Memory B cell (primary cell): ENCODE measurements around the gene NDUFA7.
"Not testable (repeated sequence)": the region's sequence is repeated elsewhere in the genome, so short reads cannot be mapped to it uniquely, and the experiment has no call there.

Source experiments
- ATAC-seq: fragments of 150-1000 bp; cut with Tn5 transposase; 2 replicates; pipeline ENCODE4 v1.10.0; 2021; ENCODE audit warnings: low read depth, mild to moderate bottlenecking, moderate library complexity
- DNase-seq, 2 donors: peaks; one replicate each; pipeline ENCODE4 v3.0.0; 2022; ENCODE audit warnings: low spot score in 2 of 2
- H3K27ac Mint-ChIP-seq: one replicate; pipeline ENCODE4 v1.8.0; 2022; ENCODE audit warnings: mild to moderate bottlenecking, moderate library complexity, mixed read lengths
- H3K27me3 Mint-ChIP-seq: one replicate; pipeline ENCODE4 v1.8.0; 2022; ENCODE audit warnings: mixed read lengths
- H3K36me3 Mint-ChIP-seq: one replicate; pipeline ENCODE4 v1.8.0; 2022; ENCODE audit warnings: mild to moderate bottlenecking, mixed read lengths
- H3K4me1 Mint-ChIP-seq: one replicate; pipeline ENCODE4 v1.8.0; 2022; ENCODE audit warnings: mixed read lengths
- H3K4me3 Mint-ChIP-seq: one replicate; pipeline ENCODE4 v1.8.0; 2022; ENCODE audit warnings: mild to moderate bottlenecking, moderate library complexity, mixed read lengths
- H3K9me3 Mint-ChIP-seq: one replicate; pipeline ENCODE4 v1.8.0; 2022; ENCODE audit warnings: mixed read lengths

NDUFA7 gene

DNA sequence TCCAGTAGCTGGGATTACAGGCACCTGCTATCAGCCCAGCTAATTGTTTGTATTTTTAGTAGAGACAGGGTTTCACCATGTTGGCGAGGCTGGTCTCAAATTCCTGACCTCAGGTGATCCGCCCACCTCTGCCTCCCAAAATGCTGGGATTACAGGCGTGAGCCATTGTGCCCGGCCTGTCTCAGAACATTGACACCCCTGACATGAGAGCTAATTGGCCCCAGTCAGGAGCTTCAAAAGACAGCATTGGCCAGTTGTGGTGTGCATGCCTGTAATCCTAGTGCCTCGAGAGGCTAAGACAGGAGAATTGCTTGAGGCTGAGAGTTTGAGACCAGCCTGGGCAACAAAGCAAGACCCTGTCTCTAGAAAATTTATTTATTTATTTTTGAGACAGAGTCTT lies 31.7 kb upstream of the NDUFA7 start:
- peaks cover 13% of the 10 kb centered on the region for H3K27me3 Mint-ChIP-seq
- not testable (repeated sequence) for DNase-seq, H3K4me1 Mint-ChIP-seq, H3K4me3 Mint-ChIP-seq, ATAC-seq, H3K36me3 Mint-ChIP-seq, H3K27ac Mint-ChIP-seq, H3K9me3 Mint-ChIP-seq

GRCh38 chr19:8352134-8352827 lies 31.1 kb upstream of the NDUFA7 start:
- Mint-ChIP-seq H3K27me3 (peaks cover 13% of the 10 kb centered on the region), H3K36me3 (peaks cover 3% of the 10 kb centered on the region), H3K4me3 (no peak overlapping the region), H3K9me3 (peaks cover 3% of the 10 kb centered on the region), H3K27ac (no peak overlapping the region), H3K4me1 (peaks cover 4% of the 10 kb centered on the region)
- DNase-seq (no peak), ATAC-seq (no peak)

DNA sequence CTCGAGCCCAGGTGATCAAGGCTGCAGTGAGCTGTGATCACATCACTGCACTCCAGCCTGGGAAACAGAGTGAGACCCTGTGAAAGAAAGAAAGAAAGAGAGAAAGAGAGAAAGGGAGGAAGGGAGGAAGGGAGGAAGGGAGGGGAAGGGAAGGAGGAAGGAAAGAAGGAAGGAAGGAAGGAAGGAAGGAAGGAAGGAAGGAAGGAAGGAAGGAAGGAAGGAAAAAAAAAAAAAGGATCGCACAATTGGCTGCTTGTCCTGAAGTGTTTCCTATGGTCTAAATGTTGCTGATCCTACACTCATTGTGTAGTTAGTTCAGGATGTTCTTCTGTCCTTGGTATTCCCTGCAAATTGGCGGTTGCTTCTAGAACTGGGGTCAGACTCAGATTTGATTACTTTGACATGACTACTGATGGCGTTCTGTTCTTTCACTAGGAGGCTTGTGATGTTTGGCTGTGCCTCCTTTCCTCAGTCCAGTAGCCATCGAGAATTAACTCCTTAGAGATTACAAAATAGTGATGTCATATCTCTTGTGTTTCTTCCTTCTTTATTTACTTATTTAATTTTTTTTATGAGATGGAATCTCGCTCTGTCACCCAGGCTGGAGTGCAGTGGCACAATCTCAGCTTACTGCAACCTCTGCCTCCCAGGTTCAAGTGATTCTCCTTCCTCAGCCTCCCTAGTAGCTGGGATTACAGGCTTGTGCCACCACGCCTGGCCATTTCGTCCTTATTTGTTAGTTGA lies 28.6 kb upstream of the NDUFA7 start:
- H3K9me3 Mint-ChIP-seq, H3K36me3 Mint-ChIP-seq, DNase-seq, ATAC-seq, H3K27ac Mint-ChIP-seq, H3K4me1 Mint-ChIP-seq, H3K4me3 Mint-ChIP-seq: not testable (repeated sequence)
- peaks cover 12% of the 10 kb centered on the region for H3K27me3 Mint-ChIP-seq

- H3K27ac Mint-ChIP-seq: no peak overlapping the region
- DNase-seq: no peak
- peak overlapping the region; percentile 58 for H3K4me3 Mint-ChIP-seq
- no peak for ATAC-seq
- no peaks in the 10 kb centered on the region for H3K36me3 Mint-ChIP-seq
- H3K4me1 Mint-ChIP-seq: peaks cover 9% of the 10 kb centered on the region
- peaks cover 14% of the 10 kb centered on the region for H3K27me3 Mint-ChIP-seq
- no peaks in the 10 kb centered on the region for H3K9me3 Mint-ChIP-seq
Observed at GRCh38 chr19:8343483-8343844, 22.3 kb upstream of the NDUFA7 start.

- peak; percentile 99 for ATAC-seq
- H3K36me3 Mint-ChIP-seq: no peaks in the 10 kb centered on the region
- peak; percentile 57 to 68 for DNase-seq
- no peak within 1 kb of the TSS for H3K27ac Mint-ChIP-seq
- no peaks in the 10 kb centered on the region for H3K9me3 Mint-ChIP-seq
- H3K27me3 Mint-ChIP-seq: peaks cover 14% of the 10 kb centered on the region
- peak within 1 kb of the TSS; percentile 58 for H3K4me3 Mint-ChIP-seq
- H3K4me1 Mint-ChIP-seq: peaks cover 9% of the 10 kb centered on the region
Observed at GRCh38 chr19:8342684-8343482, 21.7 kb upstream of the NDUFA7 start, which contains the start of gene KANK3. Gene KANK3, minus strand, starts transcription at chr19:8343262. Its CDS starts 5,434 bp downstream, at chr19:8337828.

DNA sequence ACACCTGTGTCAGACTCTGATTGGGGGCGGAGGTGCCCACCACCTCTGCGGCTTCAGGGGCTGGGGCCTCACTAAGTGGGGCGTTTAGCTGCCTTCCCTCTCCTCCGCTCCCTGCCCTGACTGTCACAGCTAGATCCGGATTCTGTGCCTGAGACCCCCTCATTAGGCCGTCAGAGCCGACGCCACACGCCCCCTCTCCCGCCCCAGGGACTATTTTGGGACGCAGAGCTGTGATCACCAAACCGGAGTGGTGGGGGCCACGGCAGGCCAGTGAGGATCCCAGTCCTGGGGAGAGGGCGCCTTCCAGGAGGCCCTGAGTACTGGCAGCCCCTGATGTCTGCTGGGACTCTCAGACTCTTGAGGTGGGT lies 21.1 kb upstream of the NDUFA7 start:
- Mint-ChIP-seq H3K4me3 (no peak overlapping the region), H3K9me3 (no peaks in the 10 kb centered on the region), H3K36me3 (no peaks in the 10 kb centered on the region), H3K27me3 (peaks cover 18% of the 10 kb centered on the region), H3K27ac (no peak overlapping the region), H3K4me1 (peaks cover 9% of the 10 kb centered on the region)
- DNase-seq (no peak), ATAC-seq (no peak)

DNA sequence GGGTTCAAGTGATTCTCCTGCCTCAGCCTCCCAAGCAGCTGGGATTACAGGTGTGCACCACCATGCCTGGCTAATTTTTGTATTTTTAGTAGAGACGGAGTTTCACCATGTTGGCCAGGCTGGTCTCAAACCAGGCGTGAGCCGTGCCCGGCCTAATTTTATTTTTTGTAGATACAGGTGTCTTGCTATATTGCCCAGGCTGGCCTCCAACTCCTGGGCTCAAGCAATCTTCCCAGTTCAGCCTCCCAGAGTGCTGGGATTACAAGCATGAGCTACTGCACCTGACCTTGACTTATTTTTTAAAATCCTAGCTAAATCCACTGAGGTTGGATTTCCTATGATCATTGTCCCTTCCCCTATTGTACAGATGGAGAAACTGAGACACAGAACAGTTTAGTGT lies 20.3 kb upstream of the NDUFA7 start:
- H3K4me3 Mint-ChIP-seq, DNase-seq, H3K4me1 Mint-ChIP-seq, ATAC-seq, H3K27ac Mint-ChIP-seq, H3K36me3 Mint-ChIP-seq, H3K9me3 Mint-ChIP-seq: not testable (repeated sequence)
- H3K27me3 Mint-ChIP-seq: peaks cover 19% of the 10 kb centered on the region

DNA sequence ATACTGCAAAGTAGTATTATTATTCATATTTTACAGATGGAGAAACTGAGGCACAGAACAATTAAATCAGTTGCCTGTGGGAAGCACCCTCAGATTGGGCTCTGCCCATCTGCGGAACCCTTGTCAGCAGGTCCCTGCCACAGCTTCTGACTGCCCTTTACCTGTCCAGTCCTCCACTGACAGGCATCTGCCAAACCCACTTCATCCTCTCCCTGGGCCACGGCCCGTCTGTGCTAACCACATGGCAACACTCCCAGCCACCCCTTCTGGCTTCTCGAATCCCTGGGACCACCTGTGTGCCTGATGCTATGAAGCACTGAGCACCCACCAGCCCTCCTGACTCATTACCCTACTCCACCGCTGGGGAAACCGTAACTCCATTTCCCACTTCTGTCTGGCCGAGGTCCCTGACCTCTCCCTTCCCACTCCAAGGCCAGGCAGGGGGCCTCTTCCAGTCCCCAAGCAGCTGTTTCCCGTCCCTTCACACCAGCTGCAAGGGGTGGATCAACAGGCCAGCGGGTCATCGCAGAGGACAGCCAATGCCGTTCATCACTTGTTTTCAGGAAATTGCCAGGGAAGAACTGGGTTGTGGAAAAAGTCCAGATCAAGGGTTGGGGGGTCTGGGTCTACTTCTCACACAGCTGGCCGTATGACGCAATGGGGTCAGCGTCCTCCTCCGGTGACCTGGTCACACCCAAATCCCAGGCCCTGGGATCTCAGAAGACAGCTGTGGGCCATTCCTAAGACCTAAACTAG lies 19.3 kb upstream of the NDUFA7 start:
- Mint-ChIP-seq H3K4me3 (no peak overlapping the region), H3K4me1 (peaks cover 11% of the 10 kb centered on the region), H3K27ac (no peak overlapping the region), H3K9me3 (no peaks in the 10 kb centered on the region), H3K27me3 (peaks cover 21% of the 10 kb centered on the region), H3K36me3 (no peaks in the 10 kb centered on the region)
- DNase-seq (no peak), ATAC-seq (no peak)

DNA sequence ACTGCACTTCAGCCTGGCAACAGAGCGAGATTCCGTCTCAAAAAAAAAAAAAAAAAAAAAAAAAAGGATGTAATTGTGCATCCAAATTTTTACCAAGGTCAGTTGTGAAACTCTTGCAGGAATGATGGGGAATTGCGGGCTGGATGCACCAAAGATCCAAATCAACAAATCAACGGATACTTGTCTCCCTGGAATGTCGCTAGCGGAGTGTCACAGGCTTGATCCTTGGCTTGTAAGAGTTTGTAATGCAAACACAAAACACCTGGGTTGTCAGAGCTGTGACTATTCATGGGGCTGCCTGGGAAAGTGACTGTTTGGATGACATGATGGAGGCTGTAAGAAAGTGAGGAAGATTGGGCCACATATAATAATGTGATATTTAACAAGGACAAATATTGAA lies 17.7 kb upstream of the NDUFA7 start:
- Mint-ChIP-seq H3K4me1 (peaks cover 11% of the 10 kb centered on the region), H3K4me3 (no peak overlapping the region), H3K27me3 (peaks cover 18% of the 10 kb centered on the region), H3K36me3 (no peaks in the 10 kb centered on the region), H3K27ac (no peak overlapping the region), H3K9me3 (no peaks in the 10 kb centered on the region)
- DNase-seq (no peak), ATAC-seq (no peak)

DNA sequence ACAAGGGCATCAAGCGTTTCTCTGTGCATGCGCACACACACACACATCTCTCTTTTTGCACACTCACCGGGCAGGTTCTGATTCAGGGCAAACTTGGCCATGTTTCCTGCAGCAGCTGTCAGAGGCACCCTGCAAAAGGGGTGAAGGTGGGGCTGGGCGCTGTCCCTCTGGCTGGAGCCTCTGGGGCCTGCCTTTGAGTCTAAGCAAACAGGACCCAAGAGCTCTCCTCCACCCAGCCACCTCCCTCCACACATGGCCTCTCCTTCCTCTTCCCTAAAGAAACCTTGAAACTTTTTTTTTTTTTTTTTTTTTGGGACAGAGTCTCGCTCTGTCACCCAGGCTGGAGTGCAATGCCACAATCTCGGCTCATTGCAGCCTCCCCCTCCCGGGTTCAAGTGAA lies 16.6 kb upstream of the NDUFA7 start:
- Mint-ChIP-seq H3K27ac (no peak overlapping the region), H3K36me3 (no peaks in the 10 kb centered on the region), H3K9me3 (no peaks in the 10 kb centered on the region), H3K4me3 (no peak overlapping the region), H3K27me3 (peaks cover 19% of the 10 kb centered on the region), H3K4me1 (peaks cover 9% of the 10 kb centered on the region)
- ATAC-seq: no peak
- DNase-seq: no peak

DNA sequence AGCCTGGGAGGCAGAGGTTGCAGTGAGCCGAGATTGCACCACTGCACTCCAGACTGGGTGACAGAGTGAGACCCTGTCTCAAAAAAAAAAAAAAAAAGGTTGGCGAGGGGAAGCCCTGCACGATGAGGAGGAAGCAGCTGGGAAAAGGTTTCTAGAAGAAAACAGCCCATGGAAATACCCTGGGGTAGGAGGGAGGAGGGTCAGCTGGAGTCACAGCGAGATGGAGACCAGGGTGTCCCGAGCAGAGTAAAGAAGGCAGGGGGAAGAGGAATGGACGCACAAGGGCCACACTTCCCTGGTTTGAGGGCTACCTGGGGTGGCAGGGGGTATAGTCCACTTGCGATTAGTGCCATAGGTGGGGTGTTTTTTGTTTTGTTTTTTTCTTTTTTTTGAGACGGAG lies 15.5 kb upstream of the NDUFA7 start:
- ATAC-seq (no peak), DNase-seq (no peak)
- Mint-ChIP-seq H3K36me3 (no peaks in the 10 kb centered on the region), H3K4me1 (peaks cover 9% of the 10 kb centered on the region), H3K27ac (no peak overlapping the region), H3K4me3 (no peak overlapping the region), H3K27me3 (peaks cover 19% of the 10 kb centered on the region), H3K9me3 (no peaks in the 10 kb centered on the region)

GRCh38 chr19:8336072-8336569 lies 14.9 kb upstream of the NDUFA7 start:
- no peaks in the 10 kb centered on the region for H3K9me3 Mint-ChIP-seq
- H3K36me3 Mint-ChIP-seq: no peaks in the 10 kb centered on the region
- H3K4me3 Mint-ChIP-seq: peak overlapping the region; percentile 44
- DNase-seq (no peak), ATAC-seq (no peak)
- H3K27ac Mint-ChIP-seq: no peak overlapping the region
- H3K4me1 Mint-ChIP-seq: peaks cover 9% of the 10 kb centered on the region
- peaks cover 19% of the 10 kb centered on the region for H3K27me3 Mint-ChIP-seq

DNA sequence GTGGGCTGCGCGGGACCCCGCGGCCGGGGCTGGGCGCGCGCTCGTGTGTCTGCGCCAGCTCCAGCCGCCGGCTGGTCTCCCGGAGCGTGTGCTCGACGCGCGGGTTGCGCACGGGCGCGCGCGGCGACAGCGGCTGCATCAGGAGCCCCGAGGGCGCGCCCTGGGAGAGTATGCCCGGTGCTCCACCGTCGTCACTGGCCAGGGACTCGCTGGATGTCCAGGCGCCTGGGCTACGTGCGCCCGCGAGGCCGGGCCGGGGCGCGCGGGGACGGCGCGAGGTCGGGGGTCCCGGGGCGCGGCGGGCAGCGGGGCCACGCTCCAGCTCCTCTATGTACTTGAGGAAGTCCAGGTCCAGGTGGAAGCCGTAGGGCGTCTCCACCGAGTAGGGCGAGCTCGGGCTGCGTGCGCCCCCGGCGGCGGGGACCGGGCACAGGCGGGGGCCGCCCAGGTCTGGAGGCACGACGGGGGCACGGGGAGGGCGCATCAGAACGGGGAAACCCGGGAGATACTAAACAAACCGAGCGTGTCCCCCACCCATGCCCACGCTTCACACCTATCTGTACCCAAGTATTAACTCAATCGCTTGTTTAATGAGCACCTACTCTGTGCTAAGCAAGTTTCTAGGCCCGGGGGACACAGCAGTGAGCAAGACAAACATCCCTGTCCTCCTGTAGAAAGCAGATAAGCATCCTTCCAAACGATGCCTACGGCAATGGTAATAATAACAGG lies 14.3 kb upstream of the NDUFA7 start:
- DNase-seq: no peak
- H3K27ac Mint-ChIP-seq: no peak overlapping the region
- no peaks in the 10 kb centered on the region for H3K9me3 Mint-ChIP-seq
- ATAC-seq: peak; percentile 75
- peaks cover 16% of the 10 kb centered on the region for H3K27me3 Mint-ChIP-seq
- H3K36me3 Mint-ChIP-seq: no peaks in the 10 kb centered on the region
- peaks cover 7% of the 10 kb centered on the region for H3K4me1 Mint-ChIP-seq
- H3K4me3 Mint-ChIP-seq: peak overlapping the region; percentile 44
